Right lobe of liver (tissue), 6 donors: Measurements from ENCODE around the gene NTM. TPM values are rescaled to one million over a fixed set of nuclear protein-coding genes. Genes with fewer than 3 reads are reported as not detected.
A peak's percentile ranks its signal among the peaks of the same experiment; 100 is the strongest.

Experiments used
- ATAC-seq, 4 donors: fragments of 200-7000 bp; cut with Tn5 transposase; one replicate each; pipeline ENCODE4 v1.9.1; 2020; ENCODE audit warnings: mild to moderate bottlenecking in 4 of 4, moderate library complexity in 4 of 4
- DNase-seq, 3 donors: peaks; one replicate each; pipeline ENCODE4 v3.0.0-alpha.2; 2020
- H3K27ac ChIP-seq, 3 donors: fragments of 200-600 bp; one replicate each; pipeline ENCODE4 v1.8.0; 2022
- H3K27me3 ChIP-seq, 2 donors: fragments of 200-600 bp; one replicate each; pipeline ENCODE4 v1.8.0; 2022
- H3K36me3 ChIP-seq, 4 donors: fragments of 200-600 bp; sonication (generic) in 1 of 4; one replicate each; pipeline versions ENCODE4 v1.5.1 to v1.8.0; 2017 to 2022; ENCODE audit warnings: control low read depth in 1 of 4
- H3K4me1 ChIP-seq, 4 donors: fragments of 200-600 bp; sonication (generic) in 1 of 4; one replicate each; pipeline versions ENCODE4 v1.5.1 to v1.8.0; 2017 to 2022; ENCODE audit warnings: control low read depth in 1 of 4
- H3K4me3 ChIP-seq, 3 donors: fragments of 200-600 bp; one replicate each; pipeline ENCODE4 v1.8.0; 2022
- H3K9me3 ChIP-seq, 4 donors: fragments of 200-600 bp; sonication (generic) in 1 of 4; one replicate each; pipeline versions ENCODE4 v1.5.1 to v1.8.0; 2017 to 2022; ENCODE audit warnings: control low read depth in 1 of 4
- POLR2A ChIP-seq: fragments of 450-650 bp; IDR thresholded peaks from one replicate; pipeline ENCODE4 v1.6.1; 2017; ENCODE audit warnings: antibody characterized with exemption, mild to moderate bottlenecking
- WGBS: methylation state at CpG from one replicate; pipeline ENCODE4 v1.1.6; 2018; ENCODE audit warnings: low coverage, low lambda C conversion rate; ENCODE audit not compliant: insufficient coverage; ENCODE audit errors: missing lambda C conversion rate; 5-methylcytosine and 5-hydroxymethylcytosine counted together
- intact Hi-C, 2 donors: fragments of 100-400 bp; cut with DNase I; formaldehyde crosslinking; loops; one replicate each; pipeline versions ENCODE4 v1.11.2 to v1.14.1; 2022
- total RNA-seq, 6 experiments: library from RNA; depleted of rRNA in 2 of 6; stranded (reverse); fragments of >200 nt in 2 of 6; fragmentation: NEBNext Ultra II Directional in 3 of 6; extraction: Animal tissue kit (Norgen Biotek cat#: 25700) in 3 of 6; gene quantifications; one replicate each; pipeline versions ENCODE4 v1.1.0 to v1.2.4, GENCODE V29; 2016 to 2023
- TF ChIP-seq, protein P1 (sequence below), 4 donors: fragments of 200-600 bp in 3 of 4; fragments of 450-650 bp in 1 of 4; IDR thresholded peaks; one replicate each; pipeline versions ENCODE4 v1.5.1 to v1.8.0; 2016 to 2022; ENCODE audit warnings: antibody characterized with exemption in 4 of 4, mild to moderate bottlenecking in 2 of 4
- donor health status: DM: no; HTN: yes; CAD: no.
- donor health status: DM: no; HTN: no; CAD: no.
- donor health status: DM: no; HTN: no; CAD: no.
- donor health status: DM: no; HTN: yes; CAD: no.
- donor health status: DM: no; HTN: yes; CAD: no.

Gene NTM
- total RNA-seq, 6 experiments from 2014 or later = 0.35 TPM; not detected in 5

DNA sequence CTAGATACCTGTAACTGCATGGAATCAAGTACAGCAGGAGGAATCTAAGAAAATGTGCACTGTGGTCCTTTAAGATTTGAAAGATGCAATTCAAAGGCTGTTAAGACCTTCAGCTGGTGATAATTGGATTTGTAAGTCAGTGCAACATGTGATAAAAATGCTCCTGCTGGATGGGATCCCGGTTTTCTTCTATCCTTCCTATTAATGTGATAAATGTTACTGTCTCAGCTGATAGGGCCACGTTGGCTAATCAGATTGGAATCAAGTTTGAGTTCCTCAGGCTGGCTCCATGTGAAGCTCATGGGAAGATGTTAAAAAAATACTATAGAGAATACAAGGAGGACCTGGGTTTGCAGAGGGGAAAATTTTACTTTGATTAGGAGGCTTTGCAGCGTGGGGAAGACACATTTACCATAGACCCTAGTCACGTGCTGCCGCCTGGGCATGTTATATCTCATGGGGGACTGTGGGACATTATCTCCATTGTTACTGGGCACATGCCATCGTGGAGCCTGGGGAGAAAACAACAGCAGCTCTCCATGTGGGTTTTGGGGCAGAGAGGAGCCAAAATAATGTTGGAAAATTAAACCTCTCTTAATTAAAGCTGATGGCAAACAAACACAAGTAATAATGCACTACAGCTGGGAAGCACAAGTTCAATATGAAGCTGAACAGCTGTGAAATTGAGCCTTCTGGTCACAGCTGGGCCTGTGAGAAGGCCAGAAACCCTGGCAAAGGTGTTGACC lies 652.5 kb downstream of the NTM start:
- intact Hi-C loops = no loop called here
- no peaks in the 10 kb centered on the region for H3K9me3 ChIP-seq
- peaks cover 0 to 6% of the 10 kb centered on the region in 2 donors for H3K27me3 ChIP-seq
- H3K4me3 ChIP-seq = no peak overlapping the region
- H3K27ac ChIP-seq = no peak overlapping the region
- no peaks in the 10 kb centered on the region for H3K4me1 ChIP-seq
- DNase-seq (no peak), ATAC-seq (no peak)
- 35% methylated on average over 6 of the region's 6 CpGs for WGBS
- H3K36me3 ChIP-seq = no peaks in the 10 kb centered on the region
- TF ChIP-seq, protein P1, sequence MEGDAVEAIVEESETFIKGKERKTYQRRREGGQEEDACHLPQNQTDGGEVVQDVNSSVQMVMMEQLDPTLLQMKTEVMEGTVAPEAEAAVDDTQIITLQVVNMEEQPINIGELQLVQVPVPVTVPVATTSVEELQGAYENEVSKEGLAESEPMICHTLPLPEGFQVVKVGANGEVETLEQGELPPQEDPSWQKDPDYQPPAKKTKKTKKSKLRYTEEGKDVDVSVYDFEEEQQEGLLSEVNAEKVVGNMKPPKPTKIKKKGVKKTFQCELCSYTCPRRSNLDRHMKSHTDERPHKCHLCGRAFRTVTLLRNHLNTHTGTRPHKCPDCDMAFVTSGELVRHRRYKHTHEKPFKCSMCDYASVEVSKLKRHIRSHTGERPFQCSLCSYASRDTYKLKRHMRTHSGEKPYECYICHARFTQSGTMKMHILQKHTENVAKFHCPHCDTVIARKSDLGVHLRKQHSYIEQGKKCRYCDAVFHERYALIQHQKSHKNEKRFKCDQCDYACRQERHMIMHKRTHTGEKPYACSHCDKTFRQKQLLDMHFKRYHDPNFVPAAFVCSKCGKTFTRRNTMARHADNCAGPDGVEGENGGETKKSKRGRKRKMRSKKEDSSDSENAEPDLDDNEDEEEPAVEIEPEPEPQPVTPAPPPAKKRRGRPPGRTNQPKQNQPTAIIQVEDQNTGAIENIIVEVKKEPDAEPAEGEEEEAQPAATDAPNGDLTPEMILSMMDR (IDR thresholded peaks at IDR 0.05) = no peak
- no peak for TF ChIP-seq POLR2A

DNA sequence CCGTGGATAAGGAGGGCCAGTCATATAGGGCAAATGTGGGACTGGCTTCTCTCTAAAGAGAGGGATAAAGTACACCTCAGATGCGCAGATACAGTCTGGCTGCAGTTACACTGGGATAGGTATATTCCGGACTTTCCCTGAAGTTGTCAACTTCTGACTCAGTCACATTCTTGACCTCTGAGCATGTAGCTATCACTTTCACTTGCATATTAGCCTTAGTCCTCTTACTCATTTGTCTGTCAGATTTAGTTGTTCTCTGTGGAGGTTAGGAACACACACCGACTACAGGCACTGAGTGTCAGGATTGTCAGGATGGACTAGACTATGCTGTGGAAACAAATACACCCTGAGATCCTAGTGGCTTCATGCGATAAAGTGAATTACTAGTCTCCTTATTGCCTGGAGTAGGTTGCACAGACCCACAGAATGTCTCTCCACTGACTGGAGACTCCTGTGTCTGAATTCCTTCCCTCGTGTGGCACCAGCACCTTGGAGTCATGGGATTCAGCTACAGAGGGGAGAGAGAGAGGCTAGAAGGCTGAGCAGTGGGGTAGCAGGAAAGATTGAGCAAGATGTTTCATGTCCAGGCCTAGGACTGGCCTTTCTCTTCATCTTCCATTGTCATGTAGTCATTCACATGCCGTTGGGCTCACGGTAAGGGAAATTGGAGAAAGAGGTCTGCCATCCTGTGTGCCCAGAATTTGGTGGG lies 654.3 kb downstream of the NTM start:
- no peaks in the 10 kb centered on the region for H3K36me3 ChIP-seq
- H3K9me3 ChIP-seq = no peaks in the 10 kb centered on the region
- TF ChIP-seq, protein P1 (IDR thresholded peaks at IDR 0.05) = no peak
- TF ChIP-seq POLR2A = no peak
- H3K27me3 ChIP-seq = no peaks in the 10 kb centered on the region
- 70% methylated on average over 8 of the region's 8 CpGs for WGBS
- intact Hi-C loops = no loop called here
- DNase-seq (no peak), ATAC-seq (peak in 1 of 4 donors; percentile 55)
- no peak overlapping the region for H3K4me3 ChIP-seq
- no peak overlapping the region for H3K27ac ChIP-seq
- H3K4me1 ChIP-seq = no peaks in the 10 kb centered on the region

DNA sequence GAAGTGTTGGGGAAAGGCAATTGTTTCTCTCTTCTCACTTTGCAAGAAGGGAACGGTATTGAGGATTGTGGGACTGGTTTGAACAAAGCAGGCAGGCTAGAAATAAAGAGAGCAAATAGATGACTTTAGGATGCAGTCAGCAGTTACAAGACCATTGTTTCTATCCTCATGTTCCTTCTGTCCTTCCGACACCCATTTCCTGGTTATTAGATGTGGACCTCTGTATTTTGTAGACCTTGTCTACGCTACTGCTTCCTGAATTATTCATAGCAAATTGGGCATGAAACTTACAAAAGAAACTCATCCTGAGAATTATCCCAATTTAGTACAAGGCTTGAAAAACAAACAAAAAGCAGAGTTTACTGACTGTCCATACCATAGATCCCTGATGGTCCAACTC lies 656.3 kb downstream of the NTM start:
- no peak overlapping the region for H3K27ac ChIP-seq
- no peaks in the 10 kb centered on the region for H3K4me1 ChIP-seq
- ATAC-seq (no peak), DNase-seq (no peak)
- H3K36me3 ChIP-seq = no peaks in the 10 kb centered on the region
- 69% methylated on average over 3 of the region's 3 CpGs for WGBS
- H3K4me3 ChIP-seq = no peak overlapping the region
- no peaks in the 10 kb centered on the region for H3K27me3 ChIP-seq
- no peaks in the 10 kb centered on the region for H3K9me3 ChIP-seq
- no peak for TF ChIP-seq POLR2A
- TF ChIP-seq, protein P1 (IDR thresholded peaks at IDR 0.05) = no peak
- intact Hi-C loops = no loop called here

DNA sequence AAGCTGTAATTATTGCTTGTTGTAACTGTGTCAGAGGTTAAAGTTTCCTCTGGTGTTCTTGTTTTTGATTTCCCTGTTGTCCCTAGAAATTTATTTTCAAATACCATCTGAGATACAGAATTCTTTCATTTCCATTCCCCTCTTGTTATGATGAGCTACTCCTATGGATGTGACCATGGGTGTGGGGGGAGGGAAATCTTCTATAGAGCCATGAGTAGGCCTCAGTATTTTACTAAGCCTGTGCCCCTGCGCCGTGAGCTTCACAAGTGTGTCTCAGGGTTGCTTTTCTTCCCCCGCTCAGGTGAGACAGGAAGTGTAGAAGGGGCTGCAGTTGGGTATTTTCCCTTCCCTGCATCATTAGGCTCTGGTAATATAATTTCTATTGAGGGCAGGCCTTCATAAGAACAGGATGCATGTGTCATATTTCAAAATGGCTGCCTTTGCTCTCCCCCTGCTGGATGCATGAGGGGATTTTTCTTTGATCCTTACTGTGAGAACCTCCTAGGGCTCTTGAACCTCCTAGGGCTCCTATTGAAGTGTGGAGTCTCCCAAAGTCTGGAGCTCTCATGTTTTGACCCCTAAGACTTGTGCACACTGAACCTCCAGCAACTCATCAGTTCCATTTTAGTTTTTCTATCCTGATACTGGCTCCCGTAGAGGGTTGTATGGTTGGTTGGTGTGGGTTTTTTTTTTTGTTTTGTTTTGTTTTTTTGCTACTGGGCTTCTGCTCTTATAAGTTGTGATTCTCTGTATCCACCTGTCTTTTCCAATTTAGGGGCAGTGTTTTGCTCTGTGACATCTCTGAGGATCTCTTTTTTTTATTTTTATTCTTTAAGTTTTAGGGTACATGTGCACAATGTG lies 658.2 kb downstream of the NTM start:
- Histone ChIP-seq H3K27me3 (no peaks in the 10 kb centered on the region), H3K36me3 (no peaks in the 10 kb centered on the region), H3K27ac (no peak overlapping the region), H3K4me3 (no peak overlapping the region), H3K9me3 (no peaks in the 10 kb centered on the region), H3K4me1 (no peaks in the 10 kb centered on the region)
- TF ChIP-seq, protein P1 (IDR thresholded peaks at IDR 0.05) = peak; percentile 45 to 54 (median 49)
- TF ChIP-seq POLR2A = no peak
- WGBS = 79% methylated on average over 3 of the region's 4 CpGs
- no peak for DNase-seq
- intact Hi-C loops = no loop called here
- ATAC-seq = peak; percentile 58 to 80 (median 72)
